ENCODE data around the gene MITF. TPM values are rescaled to one million over a fixed set of nuclear protein-coding genes. Genes with fewer than 3 reads are reported as not detected.

Gene MITF
- total RNA-seq, 4 donors from 2014 or later: 12.2 to 20.9 (median 17.1) TPM

GRCh38 chr3:69941439-69942176 is 202.3 kb downstream of the MITF start:
- Histone ChIP-seq H3K36me3 (no peaks in the 10 kb centered on the region), H3K27ac (no peak overlapping the region), H3K4me3 (no peak overlapping the region), H3K9me3 (no peaks in the 10 kb centered on the region), H3K4me1 (no peaks in the 10 kb centered on the region), H3K27me3 (no peaks in the 10 kb centered on the region)
- no peak for DNase-seq
- 76 to 77% methylated on average over 3 of the region's 3 CpGs for WGBS, 2 donors (ENCODE audit: low coverage in 1 of 2)
- intact Hi-C loops (cut with DNase I; ENCODE audit: low total_unique reads) (loop anchor here (10.0 kb wide), 1 partner anchor 257 kb away; no protein-coding TSS in a partner anchor), in situ Hi-C loops (cut with MboI; ENCODE audit: low pct_ligation_motif_present in 1 of 4, low pct_unique_long_range_greater_than_20kb in 1 of 4, low sequenced_read_pairs in 3 of 4) (loop anchor here (10.0 to 25.0 kb wide), 4 partner anchors 247 to 804 kb away; no protein-coding TSS in a partner anchor)
- TF ChIP-seq CTCF (IDR thresholded peaks at IDR 0.05) (no peak), POLR2AphosphoS5 (IDR thresholded peaks at IDR 0.05) (no peak), POLR2A (IDR thresholded peaks at IDR 0.05) (no peak), EP300 (IDR thresholded peaks at IDR 0.05; ENCODE audit: low read depth) (no peak)

DNA sequence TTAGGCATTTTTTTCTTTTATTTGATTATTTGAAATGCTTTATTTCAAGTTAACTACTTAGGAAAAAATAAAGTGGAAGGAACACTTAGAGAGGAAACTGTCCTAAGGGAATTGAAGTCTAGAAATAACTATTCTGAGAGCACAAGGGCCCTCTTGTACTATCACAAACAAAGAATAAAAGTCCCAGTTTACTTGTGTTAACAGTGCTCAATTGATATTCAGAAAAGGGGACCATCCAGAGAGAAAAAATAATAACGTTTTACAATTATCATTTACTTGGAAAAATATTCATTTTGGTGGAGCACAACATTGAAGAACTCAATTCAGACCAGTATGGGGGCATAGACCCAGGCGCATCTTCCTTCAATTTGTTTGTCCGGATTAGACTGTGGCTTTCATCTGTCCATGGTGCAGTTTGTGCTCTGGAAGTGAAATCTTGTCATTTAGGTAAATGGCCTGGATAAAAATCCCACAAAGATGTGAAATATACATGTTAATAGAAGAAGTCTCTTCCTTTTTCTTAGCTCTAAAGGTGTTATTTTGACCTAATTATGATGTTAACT is 205.7 kb downstream of the MITF start:
- Histone ChIP-seq H3K27ac (no peak overlapping the region), H3K36me3 (no peaks in the 10 kb centered on the region), H3K4me3 (no peak overlapping the region), H3K9me3 (no peaks in the 10 kb centered on the region), H3K27me3 (no peaks in the 10 kb centered on the region), H3K4me1 (peaks cover 0 to 11% (median 0%) of the 10 kb centered on the region in 4 donors)
- DNase-seq: no peak
- in situ Hi-C loops (cut with MboI; ENCODE audit: low pct_ligation_motif_present in 1 of 4, low pct_unique_long_range_greater_than_20kb in 1 of 4, low sequenced_read_pairs in 3 of 4) (loop anchor here (10.0 to 25.0 kb wide), 4 partner anchors 250 to 808 kb away; no protein-coding TSS in a partner anchor), intact Hi-C loops (cut with DNase I; ENCODE audit: low total_unique reads) (loop anchor here (10.0 kb wide), 1 partner anchor 260 kb away; no protein-coding TSS in a partner anchor)
- TF ChIP-seq CTCF (IDR thresholded peaks at IDR 0.05) (no peak), POLR2AphosphoS5 (IDR thresholded peaks at IDR 0.05) (no peak), POLR2A (IDR thresholded peaks at IDR 0.05) (no peak), EP300 (IDR thresholded peaks at IDR 0.05; ENCODE audit: low read depth) (no peak)
- WGBS, 2 donors (ENCODE audit: low coverage in 1 of 2): 71 to 75% methylated on average over 3 of the region's 3 CpGs

DNA sequence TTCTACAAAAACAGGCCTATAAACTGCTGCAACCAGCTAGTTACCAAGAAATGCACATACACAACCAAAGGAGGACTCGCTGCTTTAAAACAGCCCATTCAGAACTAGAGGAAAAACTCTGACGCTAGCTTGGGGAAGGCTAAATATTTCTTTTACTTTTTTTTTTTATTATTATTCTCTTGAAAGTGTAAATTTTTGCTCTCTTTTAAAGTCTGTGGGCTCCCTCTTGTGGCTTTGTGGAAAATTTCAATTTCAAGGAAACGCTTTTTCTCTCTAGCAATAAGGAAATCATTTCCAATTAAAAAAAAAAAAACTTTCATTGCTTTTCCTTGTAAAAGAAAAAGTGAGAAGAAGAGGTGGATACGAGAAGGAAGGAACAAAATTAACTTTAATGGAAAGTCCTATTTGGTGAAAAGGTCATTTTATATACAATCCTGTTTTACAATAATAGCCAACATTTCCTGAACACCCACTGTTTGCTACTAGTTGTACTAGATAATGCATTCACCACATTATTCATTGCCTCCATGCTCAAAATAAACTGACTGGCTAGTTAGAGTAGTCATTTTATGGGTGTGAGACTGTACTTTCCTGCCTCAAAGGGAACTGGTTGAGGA is 209.1 kb downstream of the MITF start:
- H3K4me1 ChIP-seq: peaks cover 0 to 11% (median 0%) of the 10 kb centered on the region in 4 donors
- TF ChIP-seq POLR2A (IDR thresholded peaks at IDR 0.05): no peak
- TF ChIP-seq CTCF (IDR thresholded peaks at IDR 0.05): peak; percentile 54 to 66 (median 63)
- intact Hi-C loops (cut with DNase I; ENCODE audit: low total_unique reads) (loop anchor here (10.0 kb wide), 1 partner anchor 264 kb away; no protein-coding TSS in a partner anchor), in situ Hi-C loops (cut with MboI; ENCODE audit: low pct_ligation_motif_present in 1 of 4, low pct_unique_long_range_greater_than_20kb in 1 of 4, low sequenced_read_pairs in 3 of 4) (loop anchor here (10.0 to 25.0 kb wide), 4 partner anchors 254 to 811 kb away; no protein-coding TSS in a partner anchor)
- H3K4me3 ChIP-seq: no peak overlapping the region
- H3K9me3 ChIP-seq: no peaks in the 10 kb centered on the region
- no peaks in the 10 kb centered on the region for H3K27me3 ChIP-seq
- no peak overlapping the region for H3K27ac ChIP-seq
- 12 to 13% methylated on average over 4 of the region's 4 CpGs for WGBS, 2 donors (ENCODE audit: low coverage in 1 of 2)
- no peak for DNase-seq
- H3K36me3 ChIP-seq: no peaks in the 10 kb centered on the region

- H3K4me3 ChIP-seq: no peak overlapping the region
- H3K27me3 ChIP-seq: no peaks in the 10 kb centered on the region
- intact Hi-C loops (cut with DNase I; ENCODE audit: low total_unique reads): no loop called here
- no peak for DNase-seq
- H3K36me3 ChIP-seq: no peaks in the 10 kb centered on the region
- TF ChIP-seq EP300 (IDR thresholded peaks at IDR 0.05; ENCODE audit: low read depth) (no peak), CTCF (IDR thresholded peaks at IDR 0.05) (no peak)
- WGBS, 2 donors (ENCODE audit: low coverage in 1 of 2): 55 to 65% methylated on average over 3 of the region's 3 CpGs
- no peak overlapping the region for H3K27ac ChIP-seq
- in situ Hi-C loops (cut with MboI; ENCODE audit: low pct_ligation_motif_present in 1 of 4, low pct_unique_long_range_greater_than_20kb in 1 of 4, low sequenced_read_pairs in 3 of 4): loop anchor here in 1 of 4 donors (10.0 kb wide), 1 partner anchor 257 kb away; no protein-coding TSS in a partner anchor
- H3K4me1 ChIP-seq: peaks cover 0 to 11% (median 0%) of the 10 kb centered on the region in 4 donors
- no peaks in the 10 kb centered on the region for H3K9me3 ChIP-seq
Observed at GRCh38 chr3:69951616-69952015, 212.4 kb downstream of the MITF start.
